T47D (cell line): ENCODE data around the gene STRIP2.
"Not testable (repeated sequence)": the region's sequence is repeated elsewhere in the genome, so short reads cannot be mapped to it uniquely, and the experiment has no call there.

Experiments
- DNase-seq, 2 experiments: peaks; one replicate each; pipeline versions ENCODE4 v3.0.0 to v3.0.0-alpha.2; 2011 to 2012; ENCODE audit warnings: low read depth in 1 of 2, low spot score in 1 of 2
- JUND ChIP-seq: IDR thresholded peaks from 2 replicates; pipeline ENCODE4 v1.6.1; 2012; ENCODE audit warnings: low read depth
- in situ Hi-C: cut with HindIII; loops from 2 replicates; pipeline ENCODE4 v1.10.0; 2016; ENCODE audit warnings: low sequenced_read_pairs, low pct_unique_long_range_greater_than_20kb

The STRIP2 gene

DNA sequence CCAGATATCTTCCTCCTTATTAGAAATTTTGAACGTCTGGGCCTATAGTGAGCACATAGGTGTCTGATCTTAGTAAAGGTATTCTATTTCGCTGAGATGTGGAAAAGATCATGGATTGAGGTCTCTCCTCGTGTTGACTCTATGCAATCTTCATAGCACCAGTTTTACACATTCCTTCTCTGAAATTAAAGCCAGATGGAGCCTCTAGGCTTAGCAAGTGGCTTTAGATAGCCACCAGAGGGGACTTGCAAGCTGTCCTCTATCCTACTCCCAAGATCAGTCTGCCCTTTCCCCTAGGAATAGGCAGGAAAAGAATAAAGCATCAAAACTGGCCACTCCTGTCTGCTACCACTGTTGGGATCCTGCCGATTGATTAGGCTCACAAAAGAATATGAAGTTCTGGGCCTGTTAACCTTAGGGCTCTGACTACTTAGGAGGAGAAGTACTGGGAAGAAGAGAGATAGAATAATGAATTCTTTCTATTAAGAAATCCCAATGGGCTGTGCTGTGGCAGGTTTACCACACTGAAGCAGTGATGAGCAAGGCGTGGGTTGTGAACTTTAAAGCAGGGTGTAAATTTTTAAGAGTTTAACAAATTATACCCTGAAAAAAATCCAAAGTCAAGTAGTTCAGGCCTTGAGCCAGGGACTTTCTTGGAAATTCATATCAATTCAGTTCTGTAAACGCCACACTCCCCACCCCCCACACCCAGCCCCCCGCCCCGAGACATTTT is 2.2 kb upstream of the STRIP2 start:
- no peak for DNase-seq
- in situ Hi-C loops: no loop called here
- TF ChIP-seq JUND: no peak

DNA sequence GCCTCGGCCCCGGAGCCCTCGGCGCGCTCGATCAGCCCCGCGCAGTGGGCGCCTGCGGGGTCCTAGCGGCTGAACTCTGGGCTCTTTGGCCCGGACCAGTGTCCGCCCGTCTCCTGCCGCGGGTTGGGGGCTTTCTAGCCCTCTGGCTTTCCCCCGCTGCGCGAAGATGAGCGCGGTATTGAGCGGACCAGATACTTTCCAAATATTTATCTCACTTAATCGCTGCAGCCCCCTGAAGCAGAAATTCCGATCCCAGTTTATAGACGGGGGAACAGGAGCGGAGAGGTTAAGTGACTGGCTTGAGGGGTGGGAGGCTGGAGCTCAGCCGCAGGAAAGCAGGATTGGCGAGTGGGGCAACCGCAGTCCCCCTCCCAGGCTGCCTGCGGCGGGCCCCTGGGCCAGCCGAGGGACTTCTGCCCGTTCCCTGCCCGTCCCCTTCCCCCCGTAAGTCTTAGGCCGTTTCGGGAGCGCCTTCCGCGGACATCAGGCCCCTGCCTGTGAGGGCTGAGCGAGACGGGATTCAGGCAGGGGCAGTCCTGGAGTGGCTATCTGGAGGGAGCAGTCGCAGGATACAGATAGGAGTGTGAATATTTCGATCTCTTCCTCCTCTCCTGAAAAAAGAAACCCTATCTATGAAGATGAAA is 565 bp downstream of the STRIP2 start:
- DNase-seq: no peak
- TF ChIP-seq JUND: no peak
- in situ Hi-C loops: no loop called here

DNA sequence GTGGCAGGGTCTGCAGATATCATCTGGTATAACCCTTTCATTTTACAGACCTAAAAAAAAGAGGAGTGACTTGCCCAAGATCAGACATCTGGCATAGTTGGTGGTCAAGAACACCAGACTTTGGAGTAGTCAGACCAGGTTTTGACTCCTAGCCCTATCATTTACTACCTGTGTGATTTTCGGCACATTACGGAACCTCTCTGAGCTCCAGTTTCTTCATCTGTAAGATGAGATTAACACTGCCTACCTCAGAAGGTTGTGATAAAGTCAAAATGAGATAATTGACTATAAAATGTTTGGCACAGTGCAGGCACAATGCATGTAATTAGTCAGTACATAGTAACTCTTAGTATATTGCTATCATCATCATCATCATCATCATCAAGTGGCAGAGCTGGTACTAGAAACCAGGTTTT is 1.2 kb downstream of the STRIP2 start:
- no peak for TF ChIP-seq JUND
- no peak for DNase-seq
- in situ Hi-C loops: no loop called here

DNA sequence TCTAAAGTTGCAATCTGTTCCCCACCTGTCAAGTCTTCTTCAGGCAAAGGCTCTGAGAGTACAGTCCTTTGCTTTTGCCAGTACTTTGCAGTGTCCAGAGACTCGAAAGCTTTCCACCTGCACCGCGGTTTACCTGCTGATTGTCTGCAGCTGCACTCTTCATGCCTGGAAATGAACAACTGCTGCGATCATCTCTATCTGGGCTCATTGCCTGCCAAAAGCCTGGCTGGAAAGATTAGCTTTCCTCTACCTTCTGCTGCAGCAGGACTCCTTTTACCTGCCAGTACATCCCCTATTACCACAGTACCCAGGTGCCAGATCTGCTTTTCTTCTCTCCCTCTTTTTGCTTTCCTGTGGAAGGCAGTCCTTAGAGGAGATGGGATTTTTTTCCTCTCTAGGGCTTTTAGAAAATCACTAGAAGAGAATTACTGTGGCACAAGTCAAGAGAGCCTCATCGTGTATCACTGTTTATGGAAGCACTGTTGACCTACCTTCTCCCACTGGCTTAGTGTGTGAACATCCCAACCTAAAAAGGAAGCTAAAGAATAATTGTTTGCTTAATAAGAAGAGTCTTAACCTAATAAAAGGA is 2.2 kb downstream of the STRIP2 start:
- no peak for TF ChIP-seq JUND
- DNase-seq: no peak
- in situ Hi-C loops: no loop called here

DNA sequence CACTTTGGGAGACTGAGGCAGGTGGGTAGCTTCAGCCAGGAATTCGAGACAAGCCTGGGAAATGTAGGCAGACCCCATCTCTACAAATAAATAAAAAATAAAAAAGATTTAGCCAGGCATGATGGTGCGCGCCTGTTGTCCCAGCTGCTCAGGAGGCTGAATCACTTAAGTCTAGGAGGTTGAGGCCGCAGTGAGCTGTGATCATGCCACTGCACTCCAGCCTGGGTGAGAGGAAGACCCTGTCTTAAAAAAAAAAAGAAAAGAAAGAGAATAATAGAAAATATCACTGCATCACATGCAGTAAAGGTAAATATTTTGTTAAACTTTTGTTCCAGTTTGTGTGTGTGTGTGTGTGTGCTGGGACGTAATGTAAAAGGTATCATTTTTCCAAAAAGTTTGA is 3.0 kb downstream of the STRIP2 start:
- no peak for TF ChIP-seq JUND
- DNase-seq: no peak
- in situ Hi-C loops: no loop called here

DNA sequence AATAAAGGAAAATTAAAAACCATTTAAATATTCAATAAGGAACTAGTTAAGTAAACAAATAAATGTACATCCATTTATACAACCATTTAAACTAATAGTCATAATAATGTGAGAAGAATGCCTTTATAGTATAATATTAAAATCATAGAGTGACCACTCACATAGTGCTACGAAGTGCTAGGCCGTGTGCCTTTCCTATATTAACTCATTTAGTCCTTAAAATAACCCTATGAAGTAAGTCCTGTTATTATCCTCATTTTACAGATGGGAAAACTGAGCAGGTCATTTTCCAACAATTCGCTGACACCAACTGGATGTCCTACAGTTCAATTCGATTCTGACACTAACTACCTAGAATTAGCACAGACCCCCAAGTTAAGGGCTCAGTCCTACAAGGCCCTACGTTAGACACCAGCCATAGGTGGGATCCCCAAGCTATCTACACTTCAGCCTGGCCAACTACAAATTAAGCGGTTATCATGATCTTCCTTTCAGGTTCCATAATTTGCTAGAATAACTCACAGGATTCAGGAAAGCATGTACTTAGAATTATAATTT is 4.1 kb downstream of the STRIP2 start:
- no peak for TF ChIP-seq JUND
- in situ Hi-C loops: no loop called here
- DNase-seq: no peak

DNA sequence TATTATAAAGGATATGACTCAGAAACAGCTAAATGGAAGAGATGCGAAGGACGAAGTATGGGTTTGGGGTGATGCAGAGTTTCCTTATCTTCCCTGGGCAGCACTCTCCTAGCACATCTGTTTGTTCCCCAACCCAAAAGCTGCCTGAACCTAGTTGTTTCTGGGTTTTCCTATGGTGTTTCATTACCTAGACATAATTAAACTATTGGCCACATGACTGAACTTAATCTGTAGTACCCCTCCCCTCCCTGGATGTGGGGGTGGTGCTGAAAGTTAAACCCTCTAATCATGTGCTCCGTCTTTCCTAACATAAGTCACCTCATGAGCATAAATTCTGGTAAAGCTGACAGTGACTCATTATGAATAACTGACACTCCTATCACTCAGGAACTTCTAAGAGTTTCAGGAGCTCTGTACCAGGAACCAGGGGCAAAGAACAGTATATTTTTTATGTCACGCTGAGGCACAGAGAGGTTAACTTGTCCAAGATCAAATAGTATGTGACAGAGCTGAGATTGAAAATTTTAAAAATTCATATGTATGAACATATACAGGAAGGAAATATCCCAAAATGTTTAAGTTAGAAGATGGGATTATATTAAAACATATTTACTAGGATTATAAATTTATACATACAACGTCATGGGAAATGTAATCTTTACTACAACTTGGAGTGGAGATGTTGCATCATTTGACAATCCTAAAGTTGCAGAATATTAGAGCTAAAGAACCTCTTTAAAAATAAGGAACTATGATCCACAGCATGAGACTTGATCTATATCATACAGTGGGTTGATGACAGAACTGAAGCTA is 4.8 kb downstream of the STRIP2 start:
- in situ Hi-C loops: no loop called here
- DNase-seq: no peak
- no peak for TF ChIP-seq JUND

DNA sequence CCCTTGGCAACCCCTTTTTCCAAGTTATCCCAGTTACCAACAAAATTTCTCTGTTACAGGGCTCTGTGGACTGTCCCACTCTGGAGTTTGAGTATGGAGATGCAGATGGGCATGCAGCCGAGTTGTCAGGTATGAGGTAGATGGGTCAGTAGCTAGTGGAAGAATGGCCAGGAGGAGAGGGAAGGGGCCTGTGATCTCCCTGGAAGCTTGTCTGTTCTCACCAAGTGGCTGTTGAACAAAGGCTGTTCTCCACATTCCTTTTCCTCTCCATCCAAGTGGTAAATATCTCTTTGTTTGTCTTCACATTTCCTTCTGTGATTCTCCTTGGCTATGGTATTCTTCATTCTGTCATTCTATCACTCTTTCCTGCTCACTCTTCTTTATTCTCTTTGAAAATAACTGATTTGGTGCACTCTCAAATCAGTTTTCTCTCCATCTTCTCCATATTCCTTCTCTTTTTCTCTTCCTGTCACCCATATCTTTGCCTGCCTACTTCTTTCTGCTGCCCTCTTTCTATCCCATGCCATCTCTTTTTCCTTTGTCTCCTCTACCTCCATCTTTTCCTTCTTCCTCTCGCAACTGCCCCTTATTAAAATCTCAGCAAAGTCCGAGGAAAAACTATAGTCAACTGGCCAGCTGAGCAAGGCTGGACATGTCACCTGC is 5.9 kb downstream of the STRIP2 start:
- TF ChIP-seq JUND: no peak
- in situ Hi-C loops: no loop called here
- no peak for DNase-seq

DNA sequence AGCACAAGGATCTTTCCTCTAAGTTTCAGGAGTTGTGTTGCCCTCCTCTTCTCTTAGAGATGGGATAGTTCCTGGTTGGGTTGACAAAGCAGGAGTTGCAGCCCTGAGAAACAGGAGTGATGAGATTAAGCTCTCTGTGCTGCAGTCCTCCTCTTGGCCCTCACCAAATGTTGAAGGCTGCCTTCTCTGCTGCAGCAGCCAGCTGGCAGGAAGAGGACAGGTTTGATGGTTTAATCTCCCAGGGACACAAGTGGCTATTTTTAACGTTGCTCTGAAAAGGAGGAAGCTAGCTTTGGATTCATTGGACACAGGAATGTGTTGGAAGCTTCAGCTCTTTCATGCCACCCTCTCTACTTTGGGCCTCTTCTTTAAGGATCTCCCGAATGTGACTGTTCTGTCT is 9.4 kb downstream of the STRIP2 start:
- no peak for TF ChIP-seq JUND
- DNase-seq: no peak
- in situ Hi-C loops: no loop called here

DNA sequence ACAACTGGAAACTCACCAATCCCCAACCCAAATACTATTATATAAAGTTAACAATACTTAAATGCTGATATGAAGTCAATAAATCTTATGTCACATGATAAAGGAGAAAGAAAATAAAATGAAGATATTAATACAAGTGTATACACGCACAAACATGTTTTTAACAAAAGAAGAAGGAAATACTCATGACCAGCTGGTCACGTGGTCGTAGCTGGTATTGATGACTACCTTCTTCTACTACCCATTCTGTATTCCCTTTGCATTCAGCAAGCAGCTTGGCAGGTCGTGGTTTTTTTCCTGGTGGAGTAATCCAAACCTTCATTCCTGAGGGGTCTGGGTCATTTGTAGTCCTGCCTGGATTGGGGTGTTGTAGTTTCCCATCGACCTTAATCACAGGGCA is 10.5 kb downstream of the STRIP2 start:
- DNase-seq, in situ Hi-C loops: not testable (repeated sequence)

DNA sequence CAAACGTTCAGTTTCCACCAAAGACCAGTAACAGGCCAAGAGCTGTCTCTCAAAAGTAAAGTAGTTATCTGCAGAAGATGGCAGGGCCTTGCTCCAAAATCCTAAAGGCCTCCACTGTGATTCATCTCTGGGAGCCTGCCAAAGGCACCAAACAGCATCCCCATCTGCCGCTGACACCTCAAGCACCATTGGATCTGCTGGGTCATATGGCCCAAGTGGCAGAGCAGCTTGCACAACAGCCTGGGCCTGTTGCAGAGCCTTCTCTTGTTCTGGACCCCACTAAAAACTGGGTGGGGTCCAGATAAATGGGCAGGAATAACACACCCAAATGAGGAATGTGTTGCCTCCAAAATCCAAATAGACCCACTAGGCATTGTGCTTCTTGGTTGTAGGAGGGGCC is 12.7 kb downstream of the STRIP2 start:
- DNase-seq, in situ Hi-C loops: not testable (repeated sequence)

DNA sequence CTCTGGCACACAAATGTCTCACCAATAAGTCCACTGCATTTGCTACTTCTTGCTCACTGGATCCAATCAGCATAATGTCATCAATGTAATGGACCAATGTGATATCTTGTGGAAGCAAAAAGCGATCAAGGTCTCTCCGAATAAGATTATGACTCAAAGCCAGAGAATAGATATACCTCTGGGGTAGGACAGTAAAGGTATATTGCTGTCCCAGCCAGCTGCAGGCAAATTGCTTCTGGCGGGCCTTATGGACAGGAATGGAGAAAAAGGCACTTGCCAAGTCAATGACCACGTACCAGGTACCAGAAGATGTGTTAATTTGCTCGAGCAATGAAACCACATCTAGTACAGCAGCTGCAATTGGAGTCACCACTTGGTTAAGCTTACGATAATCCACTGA is 13.2 kb downstream of the STRIP2 start:
- in situ Hi-C loops, DNase-seq: not testable (repeated sequence)

DNA sequence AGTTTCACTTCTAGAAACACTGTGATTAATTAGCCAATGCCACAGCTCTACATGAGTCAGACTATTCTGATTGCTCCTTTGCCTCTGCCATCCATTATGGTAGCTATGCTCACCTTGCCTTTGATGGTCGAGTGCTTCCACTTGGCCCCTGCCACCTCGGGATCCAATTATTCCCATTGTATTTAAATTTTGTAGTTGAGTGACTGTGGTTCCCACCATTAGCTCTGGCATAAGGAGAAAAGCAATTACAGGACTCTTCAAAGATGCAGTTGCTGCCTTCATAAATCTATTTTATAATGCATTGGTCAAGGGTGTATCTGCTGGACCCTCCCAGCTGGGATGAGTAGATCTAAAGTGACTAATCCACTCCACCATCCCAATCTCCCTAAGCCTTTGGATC is 14.4 kb downstream of the STRIP2 start:
- in situ Hi-C loops, DNase-seq: not testable (repeated sequence)
